Ovary (tissue), 9 donors: ENCODE results near the gene LMF2. TPM values are rescaled to one million over a fixed set of nuclear protein-coding genes. Genes with fewer than 3 reads are reported as not detected.

Experiments
- DNase-seq, 5 donors: peaks; one replicate each; pipeline ENCODE4 v3.0.0-alpha.2; 2019 to 2020
- H3K27ac ChIP-seq, 2 donors: fragments of 200-600 bp; one replicate each; pipeline versions ENCODE4 v1.5.1 to v1.8.0; 2019 to 2022
- H3K27me3 ChIP-seq: fragments of 200-600 bp; one replicate; pipeline ENCODE4 v1.8.0; 2022
- H3K36me3 ChIP-seq: fragments of 200-600 bp; sonication (generic); one replicate; pipeline ENCODE4 v1.5.1; 2019
- H3K4me1 ChIP-seq: one replicate; pipeline ENCODE4 v1.8.1; 2013; ENCODE audit warnings: mild to moderate bottlenecking, moderate library complexity; ENCODE audit not compliant: insufficient read depth
- H3K4me3 ChIP-seq: fragments of 200-600 bp; sonication (generic); one replicate; pipeline ENCODE4 v1.5.1; 2017
- H3K9me3 ChIP-seq, 2 donors: fragments of 200-600 bp in 1 of 2; sonication (generic) in 1 of 2; one replicate each; pipeline versions ENCODE4 v1.5.1 to v1.8.1; 2013 to 2019; ENCODE audit warnings: mild to moderate bottlenecking in 1 of 2, moderate library complexity in 1 of 2
- EP300 ChIP-seq: sonication (generic); formaldehyde crosslinking; IDR thresholded peaks from one replicate; pipeline ENCODE4 v1.6.1; 2017; ENCODE audit warnings: antibody characterized with exemption
- POLR2A ChIP-seq: fragments of 450-650 bp; IDR thresholded peaks from one replicate; pipeline ENCODE4 v1.6.1; 2017; ENCODE audit warnings: antibody characterized with exemption, mild to moderate bottlenecking, moderate library complexity
- WGBS, 3 donors: extraction: QIAGEN DNeasy Blood & Tissue Kit in 1 of 3; methylation state at CpG; one replicate each; pipeline versions ENCODE4 v1.1.5 to v1.1.7; 2013 to 2017; 5-methylcytosine and 5-hydroxymethylcytosine counted together
- intact Hi-C, 4 donors: fragments of 100-400 bp; cut with DNase I; formaldehyde crosslinking; loops; one replicate each; pipeline versions ENCODE4 v1.11.0 to v1.15.1; 2022 to 2023
- polyA plus RNA-seq, 2 donors: library from polyadenylated mRNA; stranded (reverse); fragments of 200-250 nt in 1 of 2; fragments of 350-450 nt in 1 of 2; fragmentation: Illumina TruSeq in 1 of 2; extraction: RNeasy Lipid Tissue Mini Kit (QIAGEN cat#74804) in 1 of 2; gene quantifications; one replicate each; pipeline ENCODE4 v1.2.3, GENCODE V29; 2013 to 2014
- total RNA-seq, 7 donors: library from RNA; depleted of rRNA in 2 of 7; stranded (reverse); fragments of >200 nt in 2 of 7; fragmentation: NEBNext Ultra II Directional in 3 of 7; extraction: Animal tissue kit (Norgen Biotek cat#: 25700) in 3 of 7; gene quantifications; one replicate each; pipeline versions ENCODE4 v1.1.0 to v1.2.4, GENCODE V29; 2016 to 2023
- TF ChIP-seq, protein P1 (sequence below), 3 donors: fragments of 450-650 bp in 2 of 3; fragments of 200-600 bp in 1 of 3; IDR thresholded peaks; one replicate each; pipeline versions ENCODE4 v1.5.1 to v1.8.0; 2016 to 2022; ENCODE audit warnings: antibody characterized with exemption in 3 of 3, mild to moderate bottlenecking in 1 of 3
- donor health status: DM: no; HTN: no; CAD: no; lungs with moderate emphysema.
- donor health status: DM: no; HTN: no; CAD: no.
- donor health status: Bipolar disorder and iron deficiency.
- donor health status: DM: yes; HTN: yes; CAD: no.
- donor health status: DM: no; HTN: no; CAD: no.
- donor health status: DM: yes; HTN: yes; CAD: no.

The LMF2 gene
- total and polyA plus RNA-seq, 9 donors = 1.5 to 76.6 (median 52.3) TPM

DNA sequence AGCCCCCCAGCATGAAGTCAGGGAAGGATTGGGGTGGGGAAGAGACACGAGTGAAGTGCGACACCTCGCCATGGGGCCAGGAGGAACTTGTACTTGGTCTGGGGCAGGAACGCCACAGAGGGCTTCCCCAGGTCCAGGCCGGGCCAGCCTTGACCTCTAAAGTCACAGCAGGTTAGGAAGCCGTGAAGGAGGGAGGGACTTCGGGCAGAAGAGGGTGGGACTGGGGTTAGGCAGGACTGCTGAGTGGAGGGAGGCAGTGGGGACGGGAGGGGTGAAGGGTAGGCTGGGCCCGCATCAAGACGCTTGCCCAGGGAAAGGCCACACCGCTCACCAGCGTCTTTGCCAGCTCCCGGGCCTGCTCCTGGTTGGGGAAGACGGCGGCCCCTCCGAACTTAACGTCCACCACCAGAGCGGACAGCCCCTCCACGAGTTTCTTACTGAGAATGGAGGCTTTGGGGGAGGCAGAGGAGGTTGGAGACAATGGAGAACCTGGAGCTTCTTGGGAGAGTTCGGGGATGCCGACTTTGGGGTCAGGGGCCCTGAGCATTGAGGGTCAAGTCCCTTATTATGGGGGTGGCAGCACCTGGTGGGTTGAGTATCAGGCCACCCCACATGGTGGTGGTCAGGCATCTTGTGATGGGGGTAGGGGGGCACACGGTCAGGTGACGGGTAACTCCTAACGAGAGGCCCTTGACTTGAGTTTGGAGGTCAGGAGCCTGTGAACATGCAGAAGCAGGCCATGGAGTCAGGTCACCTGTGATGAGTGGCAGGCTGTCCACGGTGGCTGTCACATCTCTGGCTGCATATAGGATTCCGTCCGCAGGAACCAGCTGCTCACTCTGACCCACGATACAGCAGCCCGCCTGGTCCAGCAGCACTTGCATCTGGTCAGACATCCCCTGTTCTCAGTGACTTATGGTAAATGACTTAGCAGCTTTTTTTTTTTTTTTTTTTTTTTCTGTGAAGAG is 19.6 kb upstream of the LMF2 start:
- TF ChIP-seq POLR2A (no peak), EP300 (no peak)
- TF ChIP-seq, protein P1, sequence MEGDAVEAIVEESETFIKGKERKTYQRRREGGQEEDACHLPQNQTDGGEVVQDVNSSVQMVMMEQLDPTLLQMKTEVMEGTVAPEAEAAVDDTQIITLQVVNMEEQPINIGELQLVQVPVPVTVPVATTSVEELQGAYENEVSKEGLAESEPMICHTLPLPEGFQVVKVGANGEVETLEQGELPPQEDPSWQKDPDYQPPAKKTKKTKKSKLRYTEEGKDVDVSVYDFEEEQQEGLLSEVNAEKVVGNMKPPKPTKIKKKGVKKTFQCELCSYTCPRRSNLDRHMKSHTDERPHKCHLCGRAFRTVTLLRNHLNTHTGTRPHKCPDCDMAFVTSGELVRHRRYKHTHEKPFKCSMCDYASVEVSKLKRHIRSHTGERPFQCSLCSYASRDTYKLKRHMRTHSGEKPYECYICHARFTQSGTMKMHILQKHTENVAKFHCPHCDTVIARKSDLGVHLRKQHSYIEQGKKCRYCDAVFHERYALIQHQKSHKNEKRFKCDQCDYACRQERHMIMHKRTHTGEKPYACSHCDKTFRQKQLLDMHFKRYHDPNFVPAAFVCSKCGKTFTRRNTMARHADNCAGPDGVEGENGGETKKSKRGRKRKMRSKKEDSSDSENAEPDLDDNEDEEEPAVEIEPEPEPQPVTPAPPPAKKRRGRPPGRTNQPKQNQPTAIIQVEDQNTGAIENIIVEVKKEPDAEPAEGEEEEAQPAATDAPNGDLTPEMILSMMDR (IDR thresholded peaks at IDR 0.05) = no peak
- Histone ChIP-seq H3K4me1 (peaks cover 27% of the 10 kb centered on the region), H3K27me3 (peaks cover 6% of the 10 kb centered on the region), H3K9me3 (no peaks in the 10 kb centered on the region), H3K36me3 (no peaks in the 10 kb centered on the region), H3K27ac (peak overlapping the region in 1 of 2 donors; percentile 87), H3K4me3 (peak overlapping the region; percentile 55)
- intact Hi-C loops = loop anchor here in 2 of 4 donors (10.0 kb wide), 2 partner anchors 272 to 282 kb away; partner anchors contain the start of genes HDAC10 (in 1 of the 2) and TUBGCP6 (in 1 of the 2)
- DNase-seq = peak in 2 of 5 donors; percentile 46 to 51
- 58 to 63% (median 63%) methylated on average over 29 of the region's 29 CpGs for WGBS, 3 donors

DNA sequence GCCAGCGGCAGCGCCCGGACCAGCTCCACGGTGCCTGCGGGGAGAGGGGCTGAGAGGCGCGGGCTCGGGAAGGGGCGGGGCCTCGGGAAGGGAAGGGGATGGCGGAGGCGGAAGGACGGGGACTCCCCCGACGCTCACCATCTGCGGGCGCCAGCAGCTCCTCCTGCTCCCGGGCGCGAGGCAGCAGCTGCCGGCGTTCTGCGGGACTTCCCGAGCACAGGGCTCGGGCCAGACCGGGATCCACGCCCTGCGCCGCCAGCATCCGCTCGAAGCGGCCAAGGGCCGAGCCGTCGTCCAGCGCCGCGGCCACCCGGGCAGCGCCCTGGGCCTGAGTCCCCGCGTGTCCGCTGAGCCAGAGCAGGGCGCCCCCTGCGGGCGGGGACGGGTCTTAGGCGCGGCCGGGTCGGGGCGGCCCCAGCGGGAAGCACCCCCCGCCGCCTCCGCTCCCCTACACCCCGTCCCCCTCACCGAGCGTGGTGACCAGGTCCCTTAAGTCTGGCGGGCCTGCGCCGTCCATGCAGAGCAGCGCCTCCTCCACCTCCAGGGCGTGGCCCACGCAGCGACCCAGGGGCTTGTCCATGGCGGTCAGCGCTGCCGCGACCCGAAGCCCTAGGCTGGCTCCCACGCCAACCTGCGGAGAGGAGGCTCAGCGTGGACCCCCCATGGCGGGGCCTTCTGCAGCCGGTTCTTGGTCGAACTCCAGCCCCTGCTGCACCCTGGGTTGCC is 18.8 kb upstream of the LMF2 start:
- H3K36me3 ChIP-seq = no peaks in the 10 kb centered on the region
- TF ChIP-seq, protein P1 (IDR thresholded peaks at IDR 0.05) = peak in 2 of 3 donors; percentile 6 to 50
- no peak for TF ChIP-seq POLR2A
- peak overlapping the region; percentile 55 for H3K4me3 ChIP-seq
- no peaks in the 10 kb centered on the region for H3K9me3 ChIP-seq
- peaks cover 2% of the 10 kb centered on the region for H3K27me3 ChIP-seq
- H3K27ac ChIP-seq = peak overlapping the region; percentile 29 to 87
- H3K4me1 ChIP-seq = peaks cover 21% of the 10 kb centered on the region
- intact Hi-C loops = loop anchor here in 2 of 4 donors (10.0 kb wide), 2 partner anchors 271 to 281 kb away; partner anchors contain the start of genes HDAC10 (in 1 of the 2) and TUBGCP6 (in 1 of the 2)
- 1 to 2% (median 1%) methylated on average over 56 to 77 of the region's 77 CpGs for WGBS, 3 donors
- peak; percentile 74 to 86 (median 85) for DNase-seq

GRCh38 chr22:50525858-50526107 is 18.3 kb upstream of the LMF2 start:
- H3K9me3 ChIP-seq = no peaks in the 10 kb centered on the region
- TF ChIP-seq EP300 (no peak), POLR2A (no peak)
- TF ChIP-seq, protein P1 (IDR thresholded peaks at IDR 0.05) = no peak
- DNase-seq = no peak
- no peaks in the 10 kb centered on the region for H3K36me3 ChIP-seq
- 0% methylated on average over 3 to 33 of the region's 33 CpGs for WGBS, 3 donors
- H3K27ac ChIP-seq = peak overlapping the region; percentile 29 to 87
- intact Hi-C loops = loop anchor here in 2 of 4 donors (10.0 kb wide), 2 partner anchors 271 to 281 kb away; partner anchors contain the start of genes HDAC10 (in 1 of the 2) and TUBGCP6 (in 1 of the 2)
- H3K4me3 ChIP-seq = peak overlapping the region; percentile 55
- H3K4me1 ChIP-seq = peaks cover 17% of the 10 kb centered on the region
- no peaks in the 10 kb centered on the region for H3K27me3 ChIP-seq

DNA sequence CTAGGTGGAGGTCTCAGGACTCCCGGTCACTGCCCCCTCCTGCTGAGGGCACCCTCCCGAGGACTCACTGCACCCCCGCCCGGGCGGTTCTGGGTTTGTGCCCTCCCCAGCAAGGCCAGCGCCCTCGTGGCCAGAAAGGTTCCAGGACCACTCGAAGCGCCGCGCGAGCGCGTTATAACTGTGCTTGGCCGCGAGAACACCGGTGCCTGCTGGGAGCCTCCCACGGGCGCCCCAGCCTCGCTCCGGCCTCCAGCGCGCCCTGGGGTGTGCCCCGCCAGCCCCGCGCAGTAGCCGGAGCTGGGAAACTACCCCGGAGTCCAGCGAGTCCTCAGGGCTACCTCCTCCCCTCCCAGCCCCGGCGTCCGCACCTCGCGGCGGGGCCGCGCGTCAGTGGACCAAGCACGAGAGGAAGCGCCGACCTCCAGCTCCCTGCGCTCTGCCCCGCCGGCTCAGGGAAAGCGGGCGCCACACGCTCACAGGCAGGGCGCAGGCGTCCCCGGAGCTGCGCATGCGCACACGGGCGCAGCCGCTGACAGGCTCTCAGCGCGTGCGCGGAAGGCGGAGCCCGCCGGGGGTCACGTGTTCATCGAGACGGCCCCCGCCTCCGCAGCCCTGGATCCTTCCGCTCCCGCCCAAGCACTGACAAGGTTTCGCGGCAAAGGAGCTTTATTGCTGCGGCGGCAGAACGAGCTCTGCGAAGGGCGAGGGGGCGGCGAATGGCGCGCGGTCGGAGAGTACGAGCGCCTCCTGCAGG is 17.8 kb upstream of the LMF2 start, which contains the start of gene SCO2:
TSS of gene SCO2 (minus strand) at position 495 of the 754 bp plus-strand sequence. CDS start 1,187 bp downstream, outside the sequence.
- Histone ChIP-seq H3K27me3 (no peaks in the 10 kb centered on the region), H3K9me3 (no peaks in the 10 kb centered on the region), H3K27ac (peak within 1 kb of the TSS; percentile 29 to 87), H3K4me1 (peaks cover 13% of the 10 kb centered on the region), H3K36me3 (no peaks in the 10 kb centered on the region), H3K4me3 (peak within 1 kb of the TSS; percentile 55)
- 0% methylated on average over 56 to 84 of the region's 84 CpGs for WGBS, 3 donors
- TF ChIP-seq POLR2A (peak; percentile 56), EP300 (no peak)
- TF ChIP-seq, protein P1 (IDR thresholded peaks at IDR 0.05) = peak; percentile 14 to 65 (median 58)
- DNase-seq = peak; percentile 96 to 98 (median 98)
- intact Hi-C loops = loop anchor here in 2 of 4 donors (10.0 kb wide), 2 partner anchors 270 to 280 kb away; partner anchors contain the start of genes HDAC10 (in 1 of the 2) and TUBGCP6 (in 1 of the 2)
